ENCODE data around the gene CHRNB1. TPM values are rescaled to one million over a fixed set of nuclear protein-coding genes. Genes with fewer than 3 reads are reported as not detected.

The CHRNB1 gene
- 11.8 TPM for total RNA-seq (ENCODE audit: unreplicated experiment)
- long read RNA-seq, partial matches to known transcripts: 0 of 11 reads
- long read RNA-seq, other reads (novel, unspliced or antisense): 5 of 11 reads

- no peak for TF ChIP-seq CTCF (IDR thresholded peaks at IDR 0.05; ENCODE audit: unreplicated experiment)
- peak within 1 kb of the TSS; percentile 24 for H3K27ac Mint-ChIP-seq (ENCODE audit: unreplicated experiment)
- peak within 1 kb of the TSS; percentile 89 for H3K4me3 Mint-ChIP-seq (ENCODE audit: unreplicated experiment)
- DNase-seq (ENCODE audit: low spot score): peak; percentile 79
- H3K27me3 Mint-ChIP-seq (ENCODE audit: unreplicated experiment): peaks cover 20% of the 10 kb centered on the region
- no peaks in the 10 kb centered on the region for H3K9me3 Mint-ChIP-seq (ENCODE audit: unreplicated experiment)
- H3K36me3 Mint-ChIP-seq (ENCODE audit: low read depth, unreplicated experiment): no peaks in the 10 kb centered on the region
- H3K4me1 Mint-ChIP-seq (ENCODE audit: unreplicated experiment): peaks cover 31% of the 10 kb centered on the region
Measured at GRCh38 chr17:7444682-7445618, at the start of gene CHRNB1. Gene CHRNB1, plus strand, starts transcription at chr17:7445061. Its CDS starts 67 bp downstream, at chr17:7445128.

GRCh38 chr17:7396147-7396546 lies 48.7 kb upstream of the CHRNB1 start:
- Mint-ChIP-seq H3K27ac (ENCODE audit: unreplicated experiment) (no peak overlapping the region), H3K27me3 (ENCODE audit: unreplicated experiment) (peaks cover 10% of the 10 kb centered on the region), H3K4me1 (ENCODE audit: unreplicated experiment) (peaks cover 22% of the 10 kb centered on the region), H3K4me3 (ENCODE audit: unreplicated experiment) (no peak overlapping the region), H3K36me3 (ENCODE audit: low read depth, unreplicated experiment) (no peaks in the 10 kb centered on the region), H3K9me3 (ENCODE audit: unreplicated experiment) (no peaks in the 10 kb centered on the region)
- TF ChIP-seq CTCF (IDR thresholded peaks at IDR 0.05; ENCODE audit: unreplicated experiment): no peak
- no peak for DNase-seq (ENCODE audit: low spot score)

- H3K27ac Mint-ChIP-seq (ENCODE audit: unreplicated experiment): no peak overlapping the region
- no peak for TF ChIP-seq CTCF (IDR thresholded peaks at IDR 0.05; ENCODE audit: unreplicated experiment)
- H3K36me3 Mint-ChIP-seq (ENCODE audit: low read depth, unreplicated experiment): no peaks in the 10 kb centered on the region
- no peak overlapping the region for H3K4me3 Mint-ChIP-seq (ENCODE audit: unreplicated experiment)
- peaks cover 5% of the 10 kb centered on the region for H3K27me3 Mint-ChIP-seq (ENCODE audit: unreplicated experiment)
- H3K9me3 Mint-ChIP-seq (ENCODE audit: unreplicated experiment): no peaks in the 10 kb centered on the region
- peaks cover 17% of the 10 kb centered on the region for H3K4me1 Mint-ChIP-seq (ENCODE audit: unreplicated experiment)
- no peak for DNase-seq (ENCODE audit: low spot score)
Measured at GRCh38 chr17:7398612-7399011, 46.2 kb upstream of the CHRNB1 start.

GRCh38 chr17:7403043-7403726 lies 41.7 kb upstream of the CHRNB1 start:
- Mint-ChIP-seq H3K36me3 (ENCODE audit: low read depth, unreplicated experiment) (no peaks in the 10 kb centered on the region), H3K27ac (ENCODE audit: unreplicated experiment) (peak overlapping the region; percentile 78), H3K4me3 (ENCODE audit: unreplicated experiment) (peak overlapping the region; percentile 91), H3K27me3 (ENCODE audit: unreplicated experiment) (peaks cover 5% of the 10 kb centered on the region), H3K4me1 (ENCODE audit: unreplicated experiment) (peaks cover 22% of the 10 kb centered on the region), H3K9me3 (ENCODE audit: unreplicated experiment) (no peaks in the 10 kb centered on the region)
- DNase-seq (ENCODE audit: low spot score): peak; percentile 56
- no peak for TF ChIP-seq CTCF (IDR thresholded peaks at IDR 0.05; ENCODE audit: unreplicated experiment)

GRCh38 chr17:7403727-7403976 lies 41.2 kb upstream of the CHRNB1 start:
- peaks cover 22% of the 10 kb centered on the region for H3K4me1 Mint-ChIP-seq (ENCODE audit: unreplicated experiment)
- H3K27me3 Mint-ChIP-seq (ENCODE audit: unreplicated experiment): peaks cover 5% of the 10 kb centered on the region
- H3K27ac Mint-ChIP-seq (ENCODE audit: unreplicated experiment): peak overlapping the region; percentile 80
- TF ChIP-seq CTCF (IDR thresholded peaks at IDR 0.05; ENCODE audit: unreplicated experiment): no peak
- no peaks in the 10 kb centered on the region for H3K36me3 Mint-ChIP-seq (ENCODE audit: low read depth, unreplicated experiment)
- peak overlapping the region; percentile 91 for H3K4me3 Mint-ChIP-seq (ENCODE audit: unreplicated experiment)
- DNase-seq (ENCODE audit: low spot score): no peak
- H3K9me3 Mint-ChIP-seq (ENCODE audit: unreplicated experiment): no peaks in the 10 kb centered on the region

All from endothelial cell (in vitro differentiated cells).